Thoracic aorta (tissue), 2 donors: ENCODE results near the gene MS4A1. TPM values are rescaled to one million over a fixed set of nuclear protein-coding genes. Genes with fewer than 3 reads are reported as not detected.

Experiments used
- ATAC-seq: fragments of 150-250 bp; one replicate; pipeline ENCODE4 v1.8.0; 2017; ENCODE audit warnings: low read depth; ENCODE audit not compliant: insufficient number of reproducible peaks, low FRiP score
- DNase-seq: peaks from one replicate; pipeline ENCODE4 v3.0.0-alpha.2; 2020; ENCODE audit warnings: low spot score
- H3K27ac ChIP-seq, 2 donors: fragments of 200-600 bp; sonication (generic); 1 replicate in 1 of 2; 2 replicates in 1 of 2; pipeline ENCODE4 v1.5.1; 2016; ENCODE audit warnings: mild to moderate bottlenecking in 2 of 2, moderate library complexity in 2 of 2
- H3K27me3 ChIP-seq: fragments of 200-600 bp; sonication (generic); replicated peaks from 2 replicates; pipeline ENCODE4 v1.6.0; 2016; ENCODE audit warnings: mild to moderate bottlenecking; ENCODE audit not compliant: insufficient read depth
- H3K36me3 ChIP-seq: fragments of 200-600 bp; sonication (generic); one replicate; pipeline ENCODE4 v1.5.1; 2016
- H3K4me1 ChIP-seq, 2 donors: fragments of 200-600 bp; sonication (generic); 1 replicate in 1 of 2; 2 replicates in 1 of 2; pipeline versions ENCODE4 v1.5.1 to v1.6.0; 2016; ENCODE audit warnings: low read depth in 2 of 2, mild to moderate bottlenecking in 1 of 2; ENCODE audit not compliant: control insufficient read depth in 1 of 2
- H3K4me3 ChIP-seq: fragments of 200-600 bp; sonication (generic); 2 replicates; pipeline ENCODE4 v1.5.1; 2016; ENCODE audit warnings: mild to moderate bottlenecking
- H3K9me3 ChIP-seq: fragments of 200-600 bp; sonication (generic); 2 replicates; pipeline ENCODE4 v1.5.1; 2016
- total RNA-seq, 2 donors: library from RNA; depleted of rRNA; stranded (reverse); fragments of >200 nt; gene quantifications; one replicate each; pipeline versions ENCODE4 v1.1.0 to v1.2.3, GENCODE V29; 2016
- TF ChIP-seq, protein P1 (sequence below): fragments of 200-600 bp; sonication (generic); IDR thresholded peaks from one replicate; pipeline ENCODE4 v1.5.1; 2019; ENCODE audit warnings: antibody characterized with exemption

Gene MS4A1
- total RNA-seq, 2 donors from 2014 or later, result 0.35 TPM; not detected in 1

DNA sequence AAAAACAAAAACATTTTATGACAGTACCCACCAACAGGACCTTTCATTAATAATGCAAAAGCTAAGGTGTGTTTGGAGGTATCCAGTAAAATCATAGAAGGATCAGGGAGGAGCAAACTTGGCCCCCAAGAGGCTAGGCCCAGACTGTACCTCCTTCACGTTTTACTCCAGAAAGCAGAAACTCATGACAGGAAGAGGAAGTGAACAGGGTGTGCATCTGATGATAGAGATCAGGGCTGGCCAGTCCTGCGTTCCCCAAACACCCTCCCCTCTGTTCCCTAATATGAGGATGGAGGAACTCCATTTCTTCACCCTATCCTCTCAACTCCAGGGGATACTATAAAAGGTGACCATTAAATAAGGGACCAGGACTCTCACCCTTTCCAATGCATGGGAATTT, 26.7 kb downstream of the MS4A1 start:
- no peaks in the 10 kb centered on the region for H3K9me3 ChIP-seq
- no peaks in the 10 kb centered on the region for H3K36me3 ChIP-seq
- no peak for DNase-seq
- no peak overlapping the region for H3K4me3 ChIP-seq
- no peak overlapping the region for H3K27ac ChIP-seq
- TF ChIP-seq, protein P1, sequence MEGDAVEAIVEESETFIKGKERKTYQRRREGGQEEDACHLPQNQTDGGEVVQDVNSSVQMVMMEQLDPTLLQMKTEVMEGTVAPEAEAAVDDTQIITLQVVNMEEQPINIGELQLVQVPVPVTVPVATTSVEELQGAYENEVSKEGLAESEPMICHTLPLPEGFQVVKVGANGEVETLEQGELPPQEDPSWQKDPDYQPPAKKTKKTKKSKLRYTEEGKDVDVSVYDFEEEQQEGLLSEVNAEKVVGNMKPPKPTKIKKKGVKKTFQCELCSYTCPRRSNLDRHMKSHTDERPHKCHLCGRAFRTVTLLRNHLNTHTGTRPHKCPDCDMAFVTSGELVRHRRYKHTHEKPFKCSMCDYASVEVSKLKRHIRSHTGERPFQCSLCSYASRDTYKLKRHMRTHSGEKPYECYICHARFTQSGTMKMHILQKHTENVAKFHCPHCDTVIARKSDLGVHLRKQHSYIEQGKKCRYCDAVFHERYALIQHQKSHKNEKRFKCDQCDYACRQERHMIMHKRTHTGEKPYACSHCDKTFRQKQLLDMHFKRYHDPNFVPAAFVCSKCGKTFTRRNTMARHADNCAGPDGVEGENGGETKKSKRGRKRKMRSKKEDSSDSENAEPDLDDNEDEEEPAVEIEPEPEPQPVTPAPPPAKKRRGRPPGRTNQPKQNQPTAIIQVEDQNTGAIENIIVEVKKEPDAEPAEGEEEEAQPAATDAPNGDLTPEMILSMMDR, result no peak
- H3K4me1 ChIP-seq, result no peaks in the 10 kb centered on the region
- no peak for ATAC-seq
- H3K27me3 ChIP-seq, result no peaks in the 10 kb centered on the region

DNA sequence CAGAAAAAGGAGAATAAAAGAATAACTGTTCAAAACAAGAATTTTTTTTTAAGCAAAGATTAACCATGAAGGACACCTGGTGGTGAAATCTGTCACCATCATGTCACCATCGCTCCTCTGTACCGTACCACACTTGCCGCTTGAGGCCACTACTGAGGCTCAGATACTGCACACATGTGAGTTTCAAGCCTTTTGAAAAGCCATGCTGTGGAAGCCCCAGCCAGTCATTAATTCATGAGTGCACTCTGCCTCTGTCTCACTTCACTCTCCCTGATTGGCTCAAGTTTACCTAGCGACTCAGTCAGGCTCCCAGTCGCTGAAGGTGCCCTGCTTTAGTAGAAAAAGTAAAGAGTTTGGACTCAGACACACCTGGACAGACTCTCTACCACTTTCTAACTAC, 30.3 kb downstream of the MS4A1 start:
- DNase-seq, result no peak
- no peaks in the 10 kb centered on the region for H3K36me3 ChIP-seq
- ATAC-seq, result no peak
- H3K27me3 ChIP-seq, result no peaks in the 10 kb centered on the region
- no peaks in the 10 kb centered on the region for H3K9me3 ChIP-seq
- H3K4me1 ChIP-seq, result no peaks in the 10 kb centered on the region
- H3K4me3 ChIP-seq, result no peak overlapping the region
- TF ChIP-seq, protein P1, result no peak
- H3K27ac ChIP-seq, result no peak overlapping the region

DNA sequence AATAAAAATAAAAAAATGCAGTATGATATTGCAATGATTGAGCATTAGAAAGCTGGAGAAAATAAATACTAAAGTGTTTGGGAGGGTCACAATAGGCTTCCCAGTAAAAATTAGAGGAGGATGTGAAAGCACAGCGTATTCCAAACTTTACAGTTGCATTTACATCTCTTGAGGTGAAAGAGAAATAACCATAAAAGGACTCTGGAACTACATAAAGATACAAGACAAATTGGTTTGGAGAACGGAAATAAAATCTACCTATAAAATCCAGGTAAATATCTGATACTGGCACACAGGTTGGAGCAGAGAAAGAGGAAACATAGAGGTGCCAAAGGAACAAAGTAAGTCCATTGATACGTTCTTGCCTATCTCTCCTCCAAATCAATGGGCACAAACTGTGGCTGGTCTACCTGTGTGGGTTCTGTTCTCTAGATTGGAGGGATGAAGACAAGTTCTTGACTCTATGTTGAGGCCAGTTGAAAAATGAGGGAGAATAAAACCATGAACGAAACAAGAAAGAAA, 36.9 kb downstream of the MS4A1 start, which contains the start of gene MS4A12:
TSS of gene MS4A12 (plus strand) at position 291 of the 522 bp plus-strand sequence. CDS start 4,541 bp downstream, outside the sequence.
- H3K27ac ChIP-seq, result no peak within 1 kb of the TSS
- no peaks in the 10 kb centered on the region for H3K36me3 ChIP-seq
- no peaks in the 10 kb centered on the region for H3K9me3 ChIP-seq
- ATAC-seq, result no peak
- H3K27me3 ChIP-seq, result peaks cover 2% of the 10 kb centered on the region
- H3K4me1 ChIP-seq, result no peaks in the 10 kb centered on the region
- DNase-seq, result no peak
- no peak within 1 kb of the TSS for H3K4me3 ChIP-seq
- TF ChIP-seq, protein P1, result no peak

DNA sequence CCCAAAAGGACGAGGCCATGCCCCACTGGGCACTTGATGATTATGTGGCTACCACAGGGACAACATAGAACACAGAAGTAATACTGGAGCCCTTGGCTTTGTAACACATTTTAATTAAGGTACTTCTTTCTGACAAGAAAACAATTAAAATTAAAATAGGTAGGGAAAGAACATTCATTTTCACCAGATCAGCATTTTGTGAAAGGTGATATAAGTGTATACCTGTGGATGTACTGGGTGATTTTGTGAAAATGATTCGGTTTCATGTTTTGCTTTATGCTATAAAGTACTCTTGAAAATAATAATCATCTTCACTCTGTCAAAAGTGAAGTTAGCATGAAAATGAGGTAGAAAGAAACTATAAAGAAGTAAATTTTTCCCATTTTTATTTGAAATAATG, 37.8 kb downstream of the MS4A1 start:
- no peak for ATAC-seq
- H3K9me3 ChIP-seq, result no peaks in the 10 kb centered on the region
- TF ChIP-seq, protein P1, result no peak

DNA sequence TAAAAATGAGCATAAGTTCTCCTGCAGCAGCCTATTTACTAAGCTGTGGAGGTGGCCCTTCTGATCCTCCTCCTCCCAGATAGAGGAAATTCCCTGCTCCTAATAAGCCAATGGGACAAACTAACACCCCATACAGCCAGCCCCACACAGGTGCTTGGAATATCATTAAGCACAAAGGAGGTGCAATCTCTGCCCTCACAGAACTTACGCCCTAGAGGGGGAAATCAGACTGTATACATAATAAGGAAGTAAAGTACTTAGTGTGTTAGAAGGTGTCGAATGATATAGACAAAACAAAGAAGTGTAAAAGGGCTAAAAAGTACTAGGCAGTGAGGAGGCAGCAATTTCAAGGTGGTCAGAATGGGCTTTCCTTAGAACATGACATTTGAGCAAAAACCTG, 42.8 kb downstream of the MS4A1 start:
- ATAC-seq (no peak), DNase-seq (no peak)
- no peak overlapping the region for H3K4me3 ChIP-seq
- peaks cover 4% of the 10 kb centered on the region for H3K27me3 ChIP-seq
- TF ChIP-seq, protein P1, result no peak
- no peaks in the 10 kb centered on the region for H3K36me3 ChIP-seq
- no peaks in the 10 kb centered on the region for H3K4me1 ChIP-seq
- no peak overlapping the region for H3K27ac ChIP-seq
- no peaks in the 10 kb centered on the region for H3K9me3 ChIP-seq

More for the DNA sequence above, 37.8 kb downstream of the MS4A1 start:
- no peak for DNase-seq
- H3K4me3 ChIP-seq, result no peak overlapping the region
- H3K36me3 ChIP-seq, result no peaks in the 10 kb centered on the region
- H3K27me3 ChIP-seq, result peaks cover 4% of the 10 kb centered on the region
- no peaks in the 10 kb centered on the region for H3K4me1 ChIP-seq
- H3K27ac ChIP-seq, result no peak overlapping the region
